Muscle layer of colon (tissue), 2 donors: Measurements from ENCODE around the gene CPLX1.
"Not testable (repeated sequence)": the region's sequence is repeated elsewhere in the genome, so short reads cannot be mapped to it uniquely, and the experiment has no call there.

Source experiments
- H3K27ac ChIP-seq: one replicate; pipeline ENCODE4 v1.7.0; 2013; ENCODE audit warnings: low read depth, mild to moderate bottlenecking, low read length, moderate library complexity
- H3K27me3 ChIP-seq, 2 donors: one replicate each; pipeline ENCODE4 v1.7.0; 2013; ENCODE audit warnings: low read length in 2 of 2, mild to moderate bottlenecking in 2 of 2; ENCODE audit not compliant: insufficient read depth in 2 of 2, control insufficient read depth in 1 of 2
- H3K36me3 ChIP-seq: one replicate; pipeline ENCODE4 v1.7.0; 2013; ENCODE audit warnings: mild to moderate bottlenecking, low read length; ENCODE audit not compliant: insufficient read depth
- H3K4me1 ChIP-seq: one replicate; pipeline ENCODE4 v1.7.0; 2013; ENCODE audit warnings: mild to moderate bottlenecking, low read length; ENCODE audit not compliant: insufficient read depth
- H3K4me3 ChIP-seq, 2 donors: one replicate each; pipeline ENCODE4 v1.7.0; 2013; ENCODE audit warnings: low read length in 2 of 2, low read depth in 1 of 2, mild to moderate bottlenecking in 1 of 2, moderate library complexity in 1 of 2
- H3K9ac ChIP-seq: one replicate; pipeline ENCODE4 v1.7.0; 2013; ENCODE audit warnings: low read length
- H3K9me3 ChIP-seq: one replicate; pipeline ENCODE4 v1.7.0; 2013; ENCODE audit warnings: mild to moderate bottlenecking, low read length
- donor health status: abdominal sarcoma.
- donor health status: Adenocarcinoma of cecum.

The CPLX1 gene

GRCh38 chr4:777520-778262 is 48.2 kb downstream of the CPLX1 start:
- peaks cover 25% of the 10 kb centered on the region for H3K36me3 ChIP-seq
- no peaks in the 10 kb centered on the region for H3K27me3 ChIP-seq
- peaks cover 23% of the 10 kb centered on the region for H3K4me1 ChIP-seq
- no peaks in the 10 kb centered on the region for H3K9me3 ChIP-seq
- no peak overlapping the region for H3K4me3 ChIP-seq
- no peak overlapping the region for H3K9ac ChIP-seq
- no peak overlapping the region for H3K27ac ChIP-seq

GRCh38 chr4:776743-777441 is 49.0 kb downstream of the CPLX1 start:
- Histone ChIP-seq H3K9me3 (no peaks in the 10 kb centered on the region), H3K9ac (no peak overlapping the region), H3K27ac (no peak overlapping the region), H3K4me1 (peaks cover 18% of the 10 kb centered on the region), H3K4me3 (no peak overlapping the region), H3K27me3 (no peaks in the 10 kb centered on the region), H3K36me3 (peaks cover 25% of the 10 kb centered on the region)

- H3K9ac ChIP-seq, H3K4me3 ChIP-seq, H3K9me3 ChIP-seq, H3K27ac ChIP-seq, H3K27me3 ChIP-seq: not testable (repeated sequence)
- Histone ChIP-seq H3K36me3 (peaks cover 24% of the 10 kb centered on the region), H3K4me1 (peaks cover 15% of the 10 kb centered on the region)
Measured at GRCh38 chr4:775485-775884, 50.4 kb downstream of the CPLX1 start.

- H3K27ac ChIP-seq, H3K9ac ChIP-seq, H3K27me3 ChIP-seq, H3K9me3 ChIP-seq, H3K4me3 ChIP-seq, H3K4me1 ChIP-seq: not testable (repeated sequence)
- H3K36me3 ChIP-seq = peaks cover 20% of the 10 kb centered on the region
Measured at GRCh38 chr4:774419-775092, 51.4 kb downstream of the CPLX1 start.

- Histone ChIP-seq H3K9ac (no peak overlapping the region), H3K4me1 (no peaks in the 10 kb centered on the region), H3K9me3 (no peaks in the 10 kb centered on the region), H3K36me3 (peaks cover 14% of the 10 kb centered on the region), H3K4me3 (no peak overlapping the region), H3K27ac (no peak overlapping the region), H3K27me3 (no peaks in the 10 kb centered on the region)
Measured at GRCh38 chr4:773214-773613, 52.7 kb downstream of the CPLX1 start.

GRCh38 chr4:772776-773175 is 53.2 kb downstream of the CPLX1 start:
- H3K9ac ChIP-seq = no peak overlapping the region
- H3K4me1 ChIP-seq = no peaks in the 10 kb centered on the region
- no peaks in the 10 kb centered on the region for H3K27me3 ChIP-seq
- H3K4me3 ChIP-seq = no peak overlapping the region
- H3K36me3 ChIP-seq = peaks cover 17% of the 10 kb centered on the region
- no peaks in the 10 kb centered on the region for H3K9me3 ChIP-seq
- no peak overlapping the region for H3K27ac ChIP-seq

- H3K4me1 ChIP-seq = no peaks in the 10 kb centered on the region
- H3K27me3 ChIP-seq = no peaks in the 10 kb centered on the region
- no peaks in the 10 kb centered on the region for H3K9me3 ChIP-seq
- H3K9ac ChIP-seq = no peak overlapping the region
- peaks cover 23% of the 10 kb centered on the region for H3K36me3 ChIP-seq
- H3K27ac ChIP-seq = no peak overlapping the region
- H3K4me3 ChIP-seq = no peak overlapping the region
Measured at GRCh38 chr4:772118-772517, 53.8 kb downstream of the CPLX1 start.

GRCh38 chr4:771464-771863 is 54.5 kb downstream of the CPLX1 start:
- no peak overlapping the region for H3K4me3 ChIP-seq
- H3K4me1 ChIP-seq = no peaks in the 10 kb centered on the region
- no peak overlapping the region for H3K27ac ChIP-seq
- peaks cover 26% of the 10 kb centered on the region for H3K36me3 ChIP-seq
- no peaks in the 10 kb centered on the region for H3K9me3 ChIP-seq
- no peaks in the 10 kb centered on the region for H3K27me3 ChIP-seq
- no peak overlapping the region for H3K9ac ChIP-seq

GRCh38 chr4:770022-770421 is 55.9 kb downstream of the CPLX1 start:
- Histone ChIP-seq H3K36me3 (peaks cover 26% of the 10 kb centered on the region), H3K27me3 (no peaks in the 10 kb centered on the region), H3K9me3 (no peaks in the 10 kb centered on the region), H3K9ac (no peak overlapping the region), H3K4me1 (no peaks in the 10 kb centered on the region), H3K4me3 (no peak overlapping the region), H3K27ac (no peak overlapping the region)

- no peak overlapping the region for H3K27ac ChIP-seq
Measured at GRCh38 chr4:769511-769910, 56.4 kb downstream of the CPLX1 start.

GRCh38 chr4:768995-769394 is 56.9 kb downstream of the CPLX1 start:
- no peaks in the 10 kb centered on the region for H3K9me3 ChIP-seq
- no peaks in the 10 kb centered on the region for H3K4me1 ChIP-seq
- H3K27me3 ChIP-seq = no peaks in the 10 kb centered on the region
- no peak overlapping the region for H3K4me3 ChIP-seq
- no peak overlapping the region for H3K27ac ChIP-seq
- peaks cover 26% of the 10 kb centered on the region for H3K36me3 ChIP-seq
- H3K9ac ChIP-seq = no peak overlapping the region

More at GRCh38 chr4:769511-769910, 56.4 kb downstream of the CPLX1 start:
- Histone ChIP-seq H3K9me3 (no peaks in the 10 kb centered on the region), H3K36me3 (peaks cover 26% of the 10 kb centered on the region), H3K9ac (no peak overlapping the region), H3K27me3 (no peaks in the 10 kb centered on the region), H3K4me1 (no peaks in the 10 kb centered on the region), H3K4me3 (no peak overlapping the region)
